Sigmoid colon (tissue), 7 donors: ENCODE data around the gene SLC25A17. TPM values are rescaled to one million over a fixed set of nuclear protein-coding genes. Genes with fewer than 3 reads are reported as not detected.

Experiments
- DNase-seq: peaks from one replicate; pipeline ENCODE4 v3.0.0-alpha.2; 2019
- H3K27ac ChIP-seq, 4 donors: fragments of 200-600 bp; sonication (generic); one replicate each; pipeline ENCODE4 v1.5.1; 2016 to 2019; ENCODE audit warnings: mild to moderate bottlenecking in 1 of 4
- H3K27me3 ChIP-seq, 3 donors: fragments of 200-600 bp; sonication (generic); one replicate each; pipeline ENCODE4 v1.5.1; 2019; ENCODE audit warnings: mild to moderate bottlenecking in 1 of 3
- H3K36me3 ChIP-seq, 4 donors: fragments of 200-600 bp; sonication (generic); one replicate each; pipeline ENCODE4 v1.5.1; 2016 to 2019
- H3K4me1 ChIP-seq, 4 donors: fragments of 200-600 bp; sonication (generic); one replicate each; pipeline ENCODE4 v1.5.1; 2017 to 2019
- H3K4me3 ChIP-seq, 4 donors: fragments of 200-600 bp; sonication (generic); one replicate each; pipeline ENCODE4 v1.5.1; 2017 to 2019; ENCODE audit warnings: mild to moderate bottlenecking in 2 of 4, moderate library complexity in 1 of 4
- H3K9me3 ChIP-seq, 4 donors: fragments of 200-600 bp in 3 of 4; sonication (generic) in 3 of 4; one replicate each; pipeline versions ENCODE4 v1.5.1 to v1.6.1; 2013 to 2019
- EP300 ChIP-seq, 4 donors: sonication (generic); formaldehyde crosslinking; IDR thresholded peaks; one replicate each; pipeline ENCODE4 v1.6.1; 2017; ENCODE audit warnings: antibody characterized with exemption in 4 of 4
- POLR2A ChIP-seq, 2 donors: fragments of 450-650 bp; IDR thresholded peaks; one replicate each; pipeline ENCODE4 v1.6.1; 2016; ENCODE audit warnings: antibody characterized with exemption in 2 of 2, mild to moderate bottlenecking in 2 of 2, moderate library complexity in 2 of 2
- POLR2AphosphoS5 ChIP-seq, 4 donors: sonication (generic); formaldehyde crosslinking; IDR thresholded peaks; one replicate each; pipeline ENCODE4 v1.6.1; 2017; ENCODE audit warnings: antibody characterized with exemption in 4 of 4
- WGBS, 2 donors: extraction: QIAGEN DNeasy Blood & Tissue Kit; methylation state at CpG; one replicate each; pipeline ENCODE4 v1.1.7; 2013; 5-methylcytosine and 5-hydroxymethylcytosine counted together
- intact Hi-C: fragments of 100-400 bp; cut with DNase I; formaldehyde crosslinking; loops from one replicate; pipeline ENCODE4 v1.15.1; 2023
- polyA plus RNA-seq, 3 donors: library from polyadenylated mRNA; stranded (reverse); fragments of 200-250 nt; gene quantifications; one replicate each; pipeline ENCODE4 v1.2.3, GENCODE V29; 2013
- total RNA-seq, 4 donors: library from RNA; depleted of rRNA; stranded (reverse); fragments of >200 nt; gene quantifications; one replicate each; pipeline ENCODE4 v1.1.0, GENCODE V29; 2016
- TF ChIP-seq, protein P1 (sequence below), 4 experiments: fragments of 450-650 bp in 3 of 4; fragments of 200-600 bp in 1 of 4; IDR thresholded peaks; one replicate each; pipeline ENCODE4 v1.5.1; 2016 to 2019; ENCODE audit warnings: antibody characterized with exemption in 4 of 4, mild to moderate bottlenecking in 3 of 4, moderate library complexity in 2 of 4
- donor health status: healthy with polysubstance abuse.
- donor health status: Bipolar disorder and iron deficiency.
- donor health status: healthy.

The SLC25A17 gene
- total and polyA plus RNA-seq, 7 donors, result 6.2 to 14.7 (median 10.7) TPM

DNA sequence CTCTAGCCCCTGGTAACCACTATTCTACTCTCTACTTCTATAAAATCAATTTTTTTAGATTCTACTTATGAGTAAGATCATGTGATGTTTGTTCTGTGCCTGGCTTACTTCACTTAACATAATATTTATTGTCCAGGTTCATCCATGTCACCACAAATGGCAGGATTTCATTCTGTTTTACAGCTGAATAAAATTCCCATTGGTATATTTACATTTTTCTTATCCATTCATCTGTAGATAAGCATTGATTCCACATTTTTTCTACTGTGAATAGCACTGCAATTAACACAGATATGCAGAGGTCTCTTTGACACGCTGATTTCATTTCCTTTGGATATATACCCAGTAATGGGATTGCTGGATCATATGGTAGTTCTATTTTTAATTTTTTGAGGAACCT lies 15.8 kb downstream of the SLC25A17 start:
- Histone ChIP-seq H3K9me3 (no peaks in the 10 kb centered on the region), H3K4me1 (no peaks in the 10 kb centered on the region), H3K36me3 (peaks cover 0 to 3% (median 0%) of the 10 kb centered on the region in 4 donors), H3K27ac (no peak overlapping the region), H3K4me3 (no peak overlapping the region), H3K27me3 (no peaks in the 10 kb centered on the region)
- no peak for DNase-seq
- 45 to 91% methylated on average over 1 of the region's 1 CpG for WGBS, 2 donors
- TF ChIP-seq EP300 (IDR thresholded peaks at IDR 0.05) (no peak), POLR2A (IDR thresholded peaks at IDR 0.05) (no peak), POLR2AphosphoS5 (IDR thresholded peaks at IDR 0.05) (no peak)
- TF ChIP-seq, protein P1, sequence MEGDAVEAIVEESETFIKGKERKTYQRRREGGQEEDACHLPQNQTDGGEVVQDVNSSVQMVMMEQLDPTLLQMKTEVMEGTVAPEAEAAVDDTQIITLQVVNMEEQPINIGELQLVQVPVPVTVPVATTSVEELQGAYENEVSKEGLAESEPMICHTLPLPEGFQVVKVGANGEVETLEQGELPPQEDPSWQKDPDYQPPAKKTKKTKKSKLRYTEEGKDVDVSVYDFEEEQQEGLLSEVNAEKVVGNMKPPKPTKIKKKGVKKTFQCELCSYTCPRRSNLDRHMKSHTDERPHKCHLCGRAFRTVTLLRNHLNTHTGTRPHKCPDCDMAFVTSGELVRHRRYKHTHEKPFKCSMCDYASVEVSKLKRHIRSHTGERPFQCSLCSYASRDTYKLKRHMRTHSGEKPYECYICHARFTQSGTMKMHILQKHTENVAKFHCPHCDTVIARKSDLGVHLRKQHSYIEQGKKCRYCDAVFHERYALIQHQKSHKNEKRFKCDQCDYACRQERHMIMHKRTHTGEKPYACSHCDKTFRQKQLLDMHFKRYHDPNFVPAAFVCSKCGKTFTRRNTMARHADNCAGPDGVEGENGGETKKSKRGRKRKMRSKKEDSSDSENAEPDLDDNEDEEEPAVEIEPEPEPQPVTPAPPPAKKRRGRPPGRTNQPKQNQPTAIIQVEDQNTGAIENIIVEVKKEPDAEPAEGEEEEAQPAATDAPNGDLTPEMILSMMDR (IDR thresholded peaks at IDR 0.05), result no peak
- intact Hi-C loops, result no loop called here

DNA sequence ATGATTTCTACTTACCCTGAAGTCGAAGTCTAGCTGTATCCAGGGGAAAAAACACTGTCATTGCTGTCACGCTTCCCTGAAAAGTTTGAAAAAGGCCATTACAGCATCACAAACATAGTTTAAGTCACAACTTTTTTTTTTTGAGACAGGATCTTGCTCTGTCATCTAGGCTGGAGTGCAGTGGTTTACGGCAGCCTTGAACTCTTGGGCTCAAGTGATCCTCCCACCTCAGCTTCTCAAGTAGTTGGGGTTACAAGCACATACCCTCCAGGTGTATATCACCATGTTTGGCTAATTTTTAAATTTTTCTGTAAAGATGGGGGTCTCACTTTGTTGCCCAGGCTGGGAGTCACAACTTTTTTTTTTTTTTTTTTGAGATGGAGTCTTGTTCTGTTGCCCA lies 20.1 kb downstream of the SLC25A17 start:
- H3K27me3 ChIP-seq, result no peaks in the 10 kb centered on the region
- 93 to 100% methylated on average over 3 of the region's 3 CpGs for WGBS, 2 donors
- intact Hi-C loops, result no loop called here
- TF ChIP-seq, protein P1 (IDR thresholded peaks at IDR 0.05), result no peak
- no peak for TF ChIP-seq POLR2AphosphoS5 (IDR thresholded peaks at IDR 0.05)
- no peak for TF ChIP-seq POLR2A (IDR thresholded peaks at IDR 0.05)
- no peak for TF ChIP-seq EP300 (IDR thresholded peaks at IDR 0.05)
- H3K36me3 ChIP-seq, result peaks cover 0 to 11% (median 0%) of the 10 kb centered on the region in 4 donors
- no peak overlapping the region for H3K27ac ChIP-seq
- no peak for DNase-seq
- H3K9me3 ChIP-seq, result no peaks in the 10 kb centered on the region
- no peaks in the 10 kb centered on the region for H3K4me1 ChIP-seq
- no peak overlapping the region for H3K4me3 ChIP-seq

DNA sequence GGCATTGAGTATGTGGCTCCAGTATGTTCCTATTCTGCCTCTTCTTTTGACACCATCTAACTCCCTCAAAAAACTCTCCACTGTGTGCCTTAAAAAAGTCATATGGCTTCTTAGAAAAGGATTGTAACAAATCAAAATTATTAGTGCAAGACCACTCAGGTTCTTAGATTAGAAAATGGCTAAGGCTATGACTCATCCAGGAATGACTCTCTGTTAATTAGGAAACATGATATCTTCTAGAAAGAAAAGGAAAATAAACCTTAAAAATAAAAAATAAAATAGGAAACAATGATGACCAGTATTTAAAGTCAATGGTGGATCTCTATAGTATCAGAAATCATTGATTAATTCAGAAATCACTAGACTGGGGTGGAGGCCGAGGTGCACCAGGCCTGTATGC lies 21.7 kb downstream of the SLC25A17 start:
- Histone ChIP-seq H3K27ac (no peak overlapping the region), H3K27me3 (no peaks in the 10 kb centered on the region), H3K4me1 (no peaks in the 10 kb centered on the region), H3K36me3 (peaks cover 0 to 22% (median 0%) of the 10 kb centered on the region in 4 donors), H3K9me3 (no peaks in the 10 kb centered on the region), H3K4me3 (no peak overlapping the region)
- DNase-seq, result no peak
- TF ChIP-seq EP300 (IDR thresholded peaks at IDR 0.05), result no peak
- no peak for TF ChIP-seq POLR2A (IDR thresholded peaks at IDR 0.05)
- no peak for TF ChIP-seq POLR2AphosphoS5 (IDR thresholded peaks at IDR 0.05)
- TF ChIP-seq, protein P1 (IDR thresholded peaks at IDR 0.05), result no peak
- intact Hi-C loops, result no loop called here
- WGBS, 2 donors, result 100% methylated on average over 1 of the region's 1 CpG

DNA sequence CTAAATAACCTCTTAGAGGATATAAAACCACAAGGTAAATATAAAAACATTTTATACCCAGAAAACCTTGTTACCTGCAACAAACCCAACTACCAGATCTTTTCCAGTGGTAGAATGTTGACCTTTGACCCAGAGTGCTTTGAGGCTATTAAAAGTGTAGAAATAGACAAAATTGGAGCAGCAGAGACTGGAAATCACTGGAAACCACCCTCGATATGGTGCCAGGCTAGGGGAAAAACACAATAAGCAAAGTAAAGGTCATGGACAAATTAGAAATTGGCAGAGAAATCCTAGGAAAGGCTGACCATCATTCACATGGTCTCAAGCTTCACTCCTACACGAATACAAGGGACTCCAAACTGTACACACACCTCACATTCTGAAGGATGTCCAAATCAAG lies 26.7 kb downstream of the SLC25A17 start:
- Histone ChIP-seq H3K4me3 (no peak overlapping the region), H3K27me3 (no peaks in the 10 kb centered on the region), H3K36me3 (peaks cover 0 to 39% (median 0%) of the 10 kb centered on the region in 4 donors), H3K4me1 (no peaks in the 10 kb centered on the region), H3K9me3 (no peaks in the 10 kb centered on the region), H3K27ac (no peak overlapping the region)
- intact Hi-C loops, result no loop called here
- TF ChIP-seq EP300 (IDR thresholded peaks at IDR 0.05) (no peak), POLR2AphosphoS5 (IDR thresholded peaks at IDR 0.05) (no peak), POLR2A (IDR thresholded peaks at IDR 0.05) (no peak)
- TF ChIP-seq, protein P1 (IDR thresholded peaks at IDR 0.05), result no peak
- DNase-seq, result no peak
- whole genome bisulfite sequencing, 2 donors, result 94 to 95% methylated on average over 2 of the region's 2 CpGs

DNA sequence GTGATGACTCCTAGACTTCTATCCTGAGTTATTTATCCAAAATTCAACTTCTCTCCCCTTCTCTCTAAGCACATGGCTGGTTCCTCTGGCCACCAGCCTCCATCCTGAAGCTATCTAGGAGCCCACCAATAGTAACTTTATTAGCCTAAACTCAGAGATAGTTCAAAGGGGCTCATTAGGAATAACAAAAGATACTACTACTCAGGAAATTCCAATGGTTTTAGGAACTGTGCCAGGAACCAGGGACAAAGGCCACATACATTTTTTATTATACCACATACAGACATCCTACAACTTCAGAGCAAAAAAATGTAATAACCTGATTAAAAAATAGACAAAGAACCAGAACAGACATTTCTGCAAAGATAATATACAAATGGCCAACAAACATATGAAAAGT lies 27.9 kb downstream of the SLC25A17 start:
- TF ChIP-seq, protein P1 (IDR thresholded peaks at IDR 0.05), result no peak
- TF ChIP-seq EP300 (IDR thresholded peaks at IDR 0.05), result no peak
- no peak for TF ChIP-seq POLR2AphosphoS5 (IDR thresholded peaks at IDR 0.05)
- no peak for TF ChIP-seq POLR2A (IDR thresholded peaks at IDR 0.05)
- DNase-seq, result no peak
- Histone ChIP-seq H3K27me3 (no peaks in the 10 kb centered on the region), H3K27ac (no peak overlapping the region), H3K36me3 (peaks cover 0 to 47% (median 0%) of the 10 kb centered on the region in 4 donors), H3K4me1 (no peaks in the 10 kb centered on the region), H3K9me3 (no peaks in the 10 kb centered on the region), H3K4me3 (no peak overlapping the region)
- intact Hi-C loops, result no loop called here
